GM12878 (cell line): ENCODE results near the gene PRRG1. TPM values are rescaled to one million over a fixed set of nuclear protein-coding genes. Genes with fewer than 3 reads are reported as not detected.

ENCODE experiments used
- ATAC-seq: fragments of 200-7000 bp; cut with Tn5 transposase; 3 replicates; pipeline ENCODE4 v1.9.1; 2020; ENCODE audit warnings: mild to moderate bottlenecking, moderate library complexity
- BruUV-seq: library from RNA; stranded (reverse); fragments of 400-500 nt; replicated peaks from 2 replicates; lab custom pipeline; 2021; lab: Mats Ljungman, UMichigan
- CTCF ChIA-PET: fragments of 300-600 bp; sonication (Branson Sonifier 250); formaldehyde crosslinking; extraction: SDS; loops from one replicate; lab custom pipeline; 2021; ENCODE audit warnings: inconsistent platforms; lab: Yijun Ruan, JAX
- POLR2A ChIA-PET: fragments of 350-600 bp; formaldehyde crosslinking; extraction: SDS; loops from one replicate; lab custom pipeline; 2021; ENCODE audit warnings: inconsistent platforms; lab: Charles Lee
- RAD21 ChIA-PET: fragments of 300-600 bp; sonication (Branson Sonifier 250); formaldehyde crosslinking; loops from one replicate; lab custom pipeline; 2023; ENCODE audit warnings: antibody characterized with exemption; ENCODE audit not compliant: unreplicated experiment; lab: Charles Lee
- SMC1A ChIA-PET: fragments of 300-600 bp; sonication (Branson Sonifier 250); formaldehyde crosslinking; loops from one replicate; lab custom pipeline; 2023; ENCODE audit not compliant: unreplicated experiment, uncharacterized antibody; lab: Charles Lee
- DNase-seq: peaks from one replicate; pipeline ENCODE4 v3.0.0-alpha.2; 2011; ENCODE audit warnings: low read depth, low spot score
- FAIRE-seq: peaks from 3 replicates; lab custom pipeline; 2011; peaks lifted over from hg19 to GRCh38; lab: Jason Lieb, UNC
- H2AFZ ChIP-seq: 2 replicates; pipeline ENCODE4 v1.6.0; 2011; ENCODE audit warnings: low read depth, low read length, control low read depth; ENCODE audit not compliant: control insufficient read depth
- H3K27ac ChIP-seq: 2 replicates; pipeline ENCODE4 v1.5.1; 2011; ENCODE audit warnings: control low read depth; ENCODE audit not compliant: control insufficient read depth, insufficient read depth
- H3K27me3 ChIP-seq, 2 experiments: replicated peaks in 1 of 2; 2 replicates each; pipeline versions ENCODE4 v1.6.0 to v1.6.1; 2011; ENCODE audit warnings: low read length in 1 of 2; ENCODE audit not compliant: control insufficient read depth in 2 of 2, insufficient read depth in 2 of 2
- H3K36me3 ChIP-seq, 2 experiments: 2 replicates each; pipeline ENCODE4 v1.5.1; 2011; ENCODE audit warnings: low read length in 1 of 2; ENCODE audit not compliant: control insufficient read depth in 2 of 2, insufficient read depth in 2 of 2
- H3K4me1 ChIP-seq: 2 replicates; pipeline ENCODE4 v1.6.1; 2011; ENCODE audit warnings: mild to moderate bottlenecking, low read length, moderate library complexity, mixed read lengths; ENCODE audit not compliant: control insufficient read depth, insufficient read depth
- H3K4me2 ChIP-seq: 2 replicates; pipeline ENCODE4 v1.6.0; 2011; ENCODE audit warnings: control low read depth; ENCODE audit not compliant: control insufficient read depth, insufficient read depth
- H3K4me3 ChIP-seq: fragments of 200-600 bp; sonication (generic); 2 replicates; pipeline ENCODE4 v1.5.1; 2016
- H3K79me2 ChIP-seq: 2 replicates; pipeline ENCODE4 v1.6.0; 2011; ENCODE audit warnings: low read length; ENCODE audit not compliant: control insufficient read depth, insufficient read depth
- H3K9ac ChIP-seq: 2 replicates; pipeline ENCODE4 v1.8.0; 2011; ENCODE audit warnings: low read length, control low read depth, mixed read lengths; ENCODE audit not compliant: control insufficient read depth, insufficient read depth
- H3K9me3 ChIP-seq: replicated peaks from 3 replicates; pipeline ENCODE4 v1.5.1; 2011; ENCODE audit warnings: mild to moderate bottlenecking, low read length; ENCODE audit not compliant: control insufficient read depth, insufficient read depth
- H4K20me1 ChIP-seq: 2 replicates; pipeline ENCODE4 v1.6.0; 2011; ENCODE audit not compliant: control insufficient read depth, insufficient read depth
- CHD1 ChIP-seq: IDR thresholded peaks from 2 replicates; pipeline ENCODE4 v1.6.1; 2012; ENCODE audit warnings: low read depth, low read length, improper control_type of control experiment
- CREM ChIP-seq: IDR thresholded peaks from 2 replicates; pipeline ENCODE4 v1.6.1; 2014; ENCODE audit warnings: antibody characterized with exemption, low read depth
- CUX1 ChIP-seq: IDR thresholded peaks from 2 replicates; pipeline ENCODE4 v1.6.1; 2012; ENCODE audit warnings: improper control_type of control experiment, low read depth, low read length; ENCODE audit not compliant: insufficient replicate concordance
- EED ChIP-seq: sonication (generic); IDR thresholded peaks from 2 replicates; pipeline ENCODE4 v1.6.1; 2016; ENCODE audit warnings: antibody characterized with exemption, low read depth
- HDAC6 ChIP-seq: fragments of 200-600 bp; sonication (generic); IDR thresholded peaks from one replicate; pipeline ENCODE4 v1.8.0; 2017; ENCODE audit warnings: antibody characterized with exemption; ENCODE audit not compliant: unreplicated experiment
- MEF2A ChIP-seq: IDR thresholded peaks from 2 replicates; pipeline ENCODE4 v1.6.1; 2011; ENCODE audit warnings: low read depth, mild to moderate bottlenecking, low read length, moderate library complexity; ENCODE audit not compliant: insufficient read depth
- NR2C2 ChIP-seq: IDR thresholded peaks from 2 replicates; pipeline ENCODE4 v1.6.1; 2011; ENCODE audit warnings: borderline replicate concordance, low read depth; ENCODE audit not compliant: control insufficient read depth, insufficient read length
- SIX5 ChIP-seq: IDR thresholded peaks from 2 replicates; pipeline ENCODE4 v1.6.1; 2011; ENCODE audit warnings: mild to moderate bottlenecking, low read depth, low read length, moderate library complexity; ENCODE audit not compliant: severe bottlenecking
- ZNF24 ChIP-seq: fragments of 450-650 bp; IDR thresholded peaks from 2 replicates; pipeline ENCODE4 v1.6.1; 2017; ENCODE audit warnings: antibody characterized with exemption, mild to moderate bottlenecking
- in situ Hi-C: fragments of 300-500 bp; cut with MboI; formaldehyde crosslinking; loops from 9 replicates; pipeline ENCODE4 v1.14.3; 2018; ENCODE audit warnings: mixed read lengths
- intact Hi-C: fragments of 100-400 bp; cut with micrococcal nuclease; formaldehyde crosslinking; loops from one replicate; pipeline ENCODE4 v1.14.2; 2022; ENCODE audit not compliant: unreplicated experiment
- polyA plus RNA-seq, 11 experiments: library from polyadenylated mRNA; depleted of rRNA in 4 of 11; unstranded in 6 of 11; stranded (reverse) in 5 of 11; fragments of >200 nt; fragmentation: Nextera tagmentation in 4 of 11; fragmentation: Illumina TruSeq in 1 of 11; extraction: Ambion mirVana in 4 of 11; extraction: Trizol in 1 of 11; gene quantifications; 1 replicate in 1 of 11; 2 replicates in 10 of 11; pipeline versions ENCODE4 v1.2.1 to v1.2.3, GENCODE V29; 2011 to 2016; ENCODE audit warnings: inconsistent platforms in 2 of 11, missing spikeins in 2 of 11, low read depth in 1 of 11
- total RNA-seq, 4 experiments: library from RNA; depleted of rRNA in 3 of 4; stranded (reverse); fragments of >200 nt in 3 of 4; fragmentation: Illumina TruSeq in 1 of 4; extraction: Trizol in 1 of 4; gene quantifications; 2 replicates each; pipeline versions ENCODE4 v1.2.1 to v1.2.3, GENCODE V29; 2013 to 2021

Gene PRRG1
- total and polyA plus RNA-seq, 10 of the 15 experiments (the other 5 are each of a cell fraction or from before 2014, with no cell fraction given): not detected

- TF ChIP-seq CUX1 (no peak), EED (no peak)
Measured at GRCh38 chrX:37378830-37379229, 29.7 kb downstream of the PRRG1 start (continued).

DNA sequence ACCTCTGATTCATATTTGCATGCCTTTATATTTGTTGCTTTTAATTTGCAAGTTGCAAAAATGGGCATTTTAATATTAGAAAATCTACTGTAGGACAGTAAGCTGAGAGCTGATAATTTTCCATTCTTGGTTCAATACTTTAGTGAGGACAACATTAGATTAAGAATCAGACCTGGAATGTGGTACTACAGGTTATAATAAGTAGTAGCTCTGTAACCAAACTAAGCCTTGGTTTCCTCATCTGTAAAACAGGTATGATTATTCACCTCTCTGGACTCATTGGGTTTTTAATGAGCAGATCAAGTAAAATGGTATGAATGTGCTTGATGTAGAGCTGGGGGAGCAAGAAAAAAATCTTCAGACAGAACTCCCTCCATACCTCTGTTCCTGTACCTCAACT, 31.1 kb downstream of the PRRG1 start:
- SMC1A ChIA-PET: interaction anchor here (0.9 kb wide), 1 partner anchor 64 kb away, joined by 3 read pairs; no protein-coding TSS in a partner anchor

More for the DNA sequence above, 31.1 kb downstream of the PRRG1 start:
- BruUV-seq: no TSS peak
- no peaks in the 10 kb centered on the region for H3K9me3 ChIP-seq
- H3K27ac ChIP-seq: no peak overlapping the region
- in situ Hi-C loops: no loop called here
- no peaks in the 10 kb centered on the region for H3K36me3 ChIP-seq
- no peak overlapping the region for H3K4me2 ChIP-seq
- H3K4me1 ChIP-seq: no peaks in the 10 kb centered on the region
- ATAC-seq: no peak
- no peak overlapping the region for H3K9ac ChIP-seq
- POLR2A ChIA-PET: no interaction called here
- intact Hi-C loops: no loop called here
- CTCF ChIA-PET: no interaction called here
- RAD21 ChIA-PET: no interaction called here
- no peaks in the 10 kb centered on the region for H3K79me2 ChIP-seq
- no peak for DNase-seq
- no peaks in the 10 kb centered on the region for H4K20me1 ChIP-seq
- H2AFZ ChIP-seq: no peak overlapping the region
- FAIRE-seq: no peak
- H3K27me3 ChIP-seq: no peaks in the 10 kb centered on the region
- no peak overlapping the region for H3K4me3 ChIP-seq
- TF ChIP-seq ZNF24 (no peak), CHD1 (no peak), SIX5 (no peak), CREM (no peak), HDAC6 (no peak), NR2C2 (no peak), MEF2A (no peak)
